ENCODE measurements around the gene MGST3. TPM values are rescaled to one million over a fixed set of nuclear protein-coding genes. Genes with fewer than 3 reads are reported as not detected.

Gene MGST3
- total RNA-seq, 4 donors from 2014 or later, result 111 to 178 (median 135) TPM

- H3K27me3 ChIP-seq, result no peaks in the 10 kb centered on the region
- H3K36me3 ChIP-seq, result no peaks in the 10 kb centered on the region
- H3K27ac ChIP-seq, result peak overlapping the region; percentile 93
- no peak for TF ChIP-seq EP300 (IDR thresholded peaks at IDR 0.05)
- no peak for TF ChIP-seq POLR2A (IDR thresholded peaks at IDR 0.05)
- no peak for TF ChIP-seq POLR2AphosphoS5 (IDR thresholded peaks at IDR 0.05)
- TF ChIP-seq CTCF (IDR thresholded peaks at IDR 0.05), result no peak
- no peak for DNase-seq (ENCODE audit: low spot score in 2 of 2)
- no peaks in the 10 kb centered on the region for H3K9me3 ChIP-seq
- H3K4me3 ChIP-seq, result peak overlapping the region; percentile 86
- WGBS, result 14% methylated on average over 13 of the region's 26 CpGs
- H3K4me1 ChIP-seq, result peaks cover 46% of the 10 kb centered on the region
Measured at GRCh38 chr1:165629848-165630628, 996 bp upstream of the MGST3 start.

- peak; percentile 77 to 84 for DNase-seq (ENCODE audit: low spot score in 2 of 2)
- WGBS, result under 1% methylated on average over 26 of the region's 31 CpGs
- H3K27me3 ChIP-seq, result no peaks in the 10 kb centered on the region
- peaks cover 60% of the 10 kb centered on the region for H3K4me1 ChIP-seq
- no peaks in the 10 kb centered on the region for H3K9me3 ChIP-seq
- H3K27ac ChIP-seq, result peak overlapping the region; percentile 93
- H3K36me3 ChIP-seq, result peaks cover 4% of the 10 kb centered on the region
- TF ChIP-seq POLR2AphosphoS5 (IDR thresholded peaks at IDR 0.05), result no peak
- TF ChIP-seq CTCF (IDR thresholded peaks at IDR 0.05), result no peak
- no peak for TF ChIP-seq EP300 (IDR thresholded peaks at IDR 0.05)
- TF ChIP-seq POLR2A (IDR thresholded peaks at IDR 0.05), result no peak
- peak overlapping the region; percentile 86 for H3K4me3 ChIP-seq
Measured at GRCh38 chr1:165631342-165632151, 513 bp downstream of the MGST3 start.

GRCh38 chr1:165632152-165632469 lies 1.1 kb downstream of the MGST3 start:
- DNase-seq (ENCODE audit: low spot score in 2 of 2), result no peak
- WGBS, result 8% methylated on average over 5 of the region's 5 CpGs
- TF ChIP-seq EP300 (IDR thresholded peaks at IDR 0.05) (no peak), POLR2A (IDR thresholded peaks at IDR 0.05) (no peak), CTCF (IDR thresholded peaks at IDR 0.05) (no peak), POLR2AphosphoS5 (IDR thresholded peaks at IDR 0.05) (no peak)
- H3K27ac ChIP-seq, result peak overlapping the region; percentile 93
- H3K27me3 ChIP-seq, result no peaks in the 10 kb centered on the region
- peaks cover 65% of the 10 kb centered on the region for H3K4me1 ChIP-seq
- peaks cover 4% of the 10 kb centered on the region for H3K36me3 ChIP-seq
- no peaks in the 10 kb centered on the region for H3K9me3 ChIP-seq
- H3K4me3 ChIP-seq, result peak overlapping the region; percentile 86

GRCh38 chr1:165632491-165632890 lies 1.5 kb downstream of the MGST3 start:
- H3K36me3 ChIP-seq, result peaks cover 4% of the 10 kb centered on the region
- peak overlapping the region; percentile 93 for H3K27ac ChIP-seq
- no peaks in the 10 kb centered on the region for H3K9me3 ChIP-seq
- no peak for DNase-seq (ENCODE audit: low spot score in 2 of 2)
- WGBS, result 14% methylated on average over 7 of the region's 7 CpGs
- peak overlapping the region; percentile 86 for H3K4me3 ChIP-seq
- TF ChIP-seq POLR2A (IDR thresholded peaks at IDR 0.05), result no peak
- TF ChIP-seq CTCF (IDR thresholded peaks at IDR 0.05), result no peak
- no peak for TF ChIP-seq EP300 (IDR thresholded peaks at IDR 0.05)
- TF ChIP-seq POLR2AphosphoS5 (IDR thresholded peaks at IDR 0.05), result no peak
- peaks cover 68% of the 10 kb centered on the region for H3K4me1 ChIP-seq
- H3K27me3 ChIP-seq, result no peaks in the 10 kb centered on the region

- peaks cover 68% of the 10 kb centered on the region for H3K4me1 ChIP-seq
- H3K9me3 ChIP-seq, result no peaks in the 10 kb centered on the region
- H3K27me3 ChIP-seq, result no peaks in the 10 kb centered on the region
- no peak overlapping the region for H3K27ac ChIP-seq
- DNase-seq (ENCODE audit: low spot score in 2 of 2), result no peak
- peak overlapping the region; percentile 86 for H3K4me3 ChIP-seq
- peaks cover 4% of the 10 kb centered on the region for H3K36me3 ChIP-seq
- 27% methylated on average over 3 of the region's 3 CpGs for WGBS
- no peak for TF ChIP-seq CTCF (IDR thresholded peaks at IDR 0.05)
- TF ChIP-seq EP300 (IDR thresholded peaks at IDR 0.05), result no peak
- TF ChIP-seq POLR2AphosphoS5 (IDR thresholded peaks at IDR 0.05), result no peak
- TF ChIP-seq POLR2A (IDR thresholded peaks at IDR 0.05), result no peak
Measured at GRCh38 chr1:165633614-165634013, 2.6 kb downstream of the MGST3 start.

All from suprapubic skin (tissue), 4 donors.